ENCODE data around the gene PPARG. TPM values are rescaled to one million over a fixed set of nuclear protein-coding genes. Genes with fewer than 3 reads are reported as not detected.

Gene PPARG
- total RNA-seq, 1 experiment from 2014 or later, result 0.79 TPM

GRCh38 chr3:12477256-12477655, 188.4 kb downstream of the PPARG start:
- DNase-seq (ENCODE audit: low spot score), result no peak
- H3K27ac Mint-ChIP-seq, result no peak overlapping the region
- ATAC-seq, result no peak
- ChIA-PET POLR2A (no interaction called here), CTCF (interaction anchor here (1.0 kb wide), 1 partner anchor 342 kb away, joined by 4 read pairs; no protein-coding TSS in a partner anchor)
- peaks cover 12% of the 10 kb centered on the region; the same call in 1 of the 2 replicates for H3K4me1 Mint-ChIP-seq
- no peak for TF ChIP-seq FOXK1 (CRISPR knock-in tag; IDR thresholded peaks at IDR 0.05)
- no peak for TF ChIP-seq ZNF423 (CRISPR knock-in tag; IDR thresholded peaks at IDR 0.05)
- TF ChIP-seq, protein P1, sequence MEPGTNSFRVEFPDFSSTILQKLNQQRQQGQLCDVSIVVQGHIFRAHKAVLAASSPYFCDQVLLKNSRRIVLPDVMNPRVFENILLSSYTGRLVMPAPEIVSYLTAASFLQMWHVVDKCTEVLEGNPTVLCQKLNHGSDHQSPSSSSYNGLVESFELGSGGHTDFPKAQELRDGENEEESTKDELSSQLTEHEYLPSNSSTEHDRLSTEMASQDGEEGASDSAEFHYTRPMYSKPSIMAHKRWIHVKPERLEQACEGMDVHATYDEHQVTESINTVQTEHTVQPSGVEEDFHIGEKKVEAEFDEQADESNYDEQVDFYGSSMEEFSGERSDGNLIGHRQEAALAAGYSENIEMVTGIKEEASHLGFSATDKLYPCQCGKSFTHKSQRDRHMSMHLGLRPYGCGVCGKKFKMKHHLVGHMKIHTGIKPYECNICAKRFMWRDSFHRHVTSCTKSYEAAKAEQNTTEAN (CRISPR knock-in tag; IDR thresholded peaks at IDR 0.05), result no peak
- TF ChIP-seq FOXJ3 (CRISPR knock-in tag; IDR thresholded peaks at IDR 0.05; ENCODE audit: borderline replicate concordance), result no peak
- no peak for TF ChIP-seq PREB (CRISPR knock-in tag; IDR thresholded peaks at IDR 0.05; ENCODE audit: borderline replicate concordance)
- TF ChIP-seq ATF1 (CRISPR knock-in tag; IDR thresholded peaks at IDR 0.05), result no peak
- TF ChIP-seq, protein P2, sequence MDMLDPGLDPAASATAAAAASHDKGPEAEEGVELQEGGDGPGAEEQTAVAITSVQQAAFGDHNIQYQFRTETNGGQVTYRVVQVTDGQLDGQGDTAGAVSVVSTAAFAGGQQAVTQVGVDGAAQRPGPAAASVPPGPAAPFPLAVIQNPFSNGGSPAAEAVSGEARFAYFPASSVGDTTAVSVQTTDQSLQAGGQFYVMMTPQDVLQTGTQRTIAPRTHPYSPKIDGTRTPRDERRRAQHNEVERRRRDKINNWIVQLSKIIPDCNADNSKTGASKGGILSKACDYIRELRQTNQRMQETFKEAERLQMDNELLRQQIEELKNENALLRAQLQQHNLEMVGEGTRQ (CRISPR knock-in tag; IDR thresholded peaks at IDR 0.05), result no peak
- no peak for TF ChIP-seq IRF2 (CRISPR knock-in tag; IDR thresholded peaks at IDR 0.05; ENCODE audit: borderline replicate concordance, low read depth)
- TF ChIP-seq MLX (CRISPR knock-in tag; IDR thresholded peaks at IDR 0.05), result no peak
- TF ChIP-seq NR1H2 (CRISPR knock-in tag; IDR thresholded peaks at IDR 0.05), result no peak
- no peak for TF ChIP-seq FOXP1 (CRISPR knock-in tag; IDR thresholded peaks at IDR 0.05; ENCODE audit: borderline replicate concordance)
- no peak for TF ChIP-seq RELA (CRISPR knock-in tag; IDR thresholded peaks at IDR 0.05; ENCODE audit: borderline replicate concordance)
- TF ChIP-seq ZNF263 (CRISPR knock-in tag; IDR thresholded peaks at IDR 0.05; ENCODE audit: low read depth), result no peak
- no peak for TF ChIP-seq SMAD4 (CRISPR knock-in tag; IDR thresholded peaks at IDR 0.05)
- no peak for TF ChIP-seq TEAD1 (CRISPR knock-in tag; IDR thresholded peaks at IDR 0.05)
- no peak for TF ChIP-seq MYBL2 (CRISPR knock-in tag; IDR thresholded peaks at IDR 0.05)
- TF ChIP-seq AFF4 (CRISPR knock-in tag; IDR thresholded peaks at IDR 0.05; ENCODE audit: borderline replicate concordance), result no peak
- TF ChIP-seq ELF4 (CRISPR knock-in tag; IDR thresholded peaks at IDR 0.05; ENCODE audit: low read depth), result no peak
- H3K27me3 Mint-ChIP-seq (ENCODE audit: low read depth), result no peaks in the 10 kb centered on the region
- no peaks in the 10 kb centered on the region for H3K36me3 Mint-ChIP-seq
- H3K4me3 Mint-ChIP-seq, result no peak overlapping the region
- H3K9me3 Mint-ChIP-seq, result no peaks in the 10 kb centered on the region

DNA sequence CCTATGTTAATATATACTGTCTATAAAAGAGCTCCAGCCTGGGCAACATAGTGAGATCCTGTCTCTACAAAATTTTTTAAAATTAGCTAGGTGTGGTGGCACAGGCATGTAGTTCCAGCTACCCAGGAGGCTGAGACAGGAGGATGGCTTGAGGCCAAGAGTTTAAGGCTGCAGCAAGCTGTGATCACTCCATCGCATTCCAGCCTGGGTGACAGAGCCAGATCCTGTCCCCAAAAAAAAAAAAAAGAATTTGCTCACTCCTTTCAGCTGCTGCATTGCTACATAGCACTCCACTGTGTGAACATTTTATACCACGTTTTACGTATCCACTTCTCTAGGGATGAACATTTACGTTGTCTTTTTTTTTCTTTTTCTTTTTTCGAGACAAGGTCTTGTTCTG, 189.5 kb downstream of the PPARG start:
- Mint-ChIP-seq H3K36me3 (no peaks in the 10 kb centered on the region), H3K4me1 (peaks cover 11% of the 10 kb centered on the region), H3K27me3 (ENCODE audit: low read depth) (no peaks in the 10 kb centered on the region; the same call in 1 of the 2 replicates), H3K27ac (no peak overlapping the region), H3K4me3 (no peak overlapping the region), H3K9me3 (no peaks in the 10 kb centered on the region)
- no peak for ATAC-seq
- CTCF ChIA-PET, result interaction anchor here (2.0 to 2.3 kb wide), 3 partner anchors 17 to 284 kb away, joined by 9 to 24 read pairs (median 17); no protein-coding TSS in a partner anchor
- POLR2A ChIA-PET, result no interaction called here
- DNase-seq (ENCODE audit: low spot score), result no peak
- TF ChIP-seq TEAD4 (CRISPR knock-in tag; IDR thresholded peaks at IDR 0.05), result no peak
- TF ChIP-seq GRHL2 (CRISPR knock-in tag; IDR thresholded peaks at IDR 0.05; ENCODE audit: insufficient replicate concordance, severe bottlenecking), result no peak
- no peak for TF ChIP-seq TP53 (CRISPR knock-in tag; IDR thresholded peaks at IDR 0.05)
- no peak for TF ChIP-seq SP1 (CRISPR knock-in tag; conservative IDR thresholded peaks at IDR 0.05)
- TF ChIP-seq NFE2L1 (CRISPR knock-in tag; IDR thresholded peaks at IDR 0.05), result no peak
- no peak for TF ChIP-seq GABPB1 (CRISPR knock-in tag; IDR thresholded peaks at IDR 0.05)
- TF ChIP-seq E2F5 (CRISPR knock-in tag; IDR thresholded peaks at IDR 0.05), result no peak
- TF ChIP-seq, protein P3, sequence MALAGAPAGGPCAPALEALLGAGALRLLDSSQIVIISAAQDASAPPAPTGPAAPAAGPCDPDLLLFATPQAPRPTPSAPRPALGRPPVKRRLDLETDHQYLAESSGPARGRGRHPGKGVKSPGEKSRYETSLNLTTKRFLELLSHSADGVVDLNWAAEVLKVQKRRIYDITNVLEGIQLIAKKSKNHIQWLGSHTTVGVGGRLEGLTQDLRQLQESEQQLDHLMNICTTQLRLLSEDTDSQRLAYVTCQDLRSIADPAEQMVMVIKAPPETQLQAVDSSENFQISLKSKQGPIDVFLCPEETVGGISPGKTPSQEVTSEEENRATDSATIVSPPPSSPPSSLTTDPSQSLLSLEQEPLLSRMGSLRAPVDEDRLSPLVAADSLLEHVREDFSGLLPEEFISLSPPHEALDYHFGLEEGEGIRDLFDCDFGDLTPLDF (CRISPR knock-in tag; IDR thresholded peaks at IDR 0.05), result no peak
